Gastrocnemius medialis (tissue), 4 donors: ENCODE measurements around the gene CDH4.

ENCODE experiments used
- POLR2A ChIP-seq, 2 donors: fragments of 450-650 bp; IDR thresholded peaks; one replicate each; pipeline ENCODE4 v1.6.1; 2017; ENCODE audit warnings: antibody characterized with exemption in 2 of 2, mild to moderate bottlenecking in 2 of 2, moderate library complexity in 2 of 2
- TF ChIP-seq, protein P1 (sequence below), 5 experiments: fragments of 450-650 bp in 3 of 5; fragments of 200-600 bp in 2 of 5; sonication (generic) in 2 of 5; IDR thresholded peaks in 4 of 5; conservative IDR thresholded peaks in 1 of 5; 1 replicate in 4 of 5; 2 replicates in 1 of 5; pipeline ENCODE4 v1.5.1; 2016 to 2019; ENCODE audit warnings: antibody characterized with exemption in 5 of 5, mild to moderate bottlenecking in 3 of 5, moderate library complexity in 3 of 5

GRCh38 chr20:61289166-61289565 is 37.1 kb downstream of the CDH4 start:
- no peak for TF ChIP-seq POLR2A (IDR thresholded peaks at IDR 0.05)
- TF ChIP-seq, protein P1, sequence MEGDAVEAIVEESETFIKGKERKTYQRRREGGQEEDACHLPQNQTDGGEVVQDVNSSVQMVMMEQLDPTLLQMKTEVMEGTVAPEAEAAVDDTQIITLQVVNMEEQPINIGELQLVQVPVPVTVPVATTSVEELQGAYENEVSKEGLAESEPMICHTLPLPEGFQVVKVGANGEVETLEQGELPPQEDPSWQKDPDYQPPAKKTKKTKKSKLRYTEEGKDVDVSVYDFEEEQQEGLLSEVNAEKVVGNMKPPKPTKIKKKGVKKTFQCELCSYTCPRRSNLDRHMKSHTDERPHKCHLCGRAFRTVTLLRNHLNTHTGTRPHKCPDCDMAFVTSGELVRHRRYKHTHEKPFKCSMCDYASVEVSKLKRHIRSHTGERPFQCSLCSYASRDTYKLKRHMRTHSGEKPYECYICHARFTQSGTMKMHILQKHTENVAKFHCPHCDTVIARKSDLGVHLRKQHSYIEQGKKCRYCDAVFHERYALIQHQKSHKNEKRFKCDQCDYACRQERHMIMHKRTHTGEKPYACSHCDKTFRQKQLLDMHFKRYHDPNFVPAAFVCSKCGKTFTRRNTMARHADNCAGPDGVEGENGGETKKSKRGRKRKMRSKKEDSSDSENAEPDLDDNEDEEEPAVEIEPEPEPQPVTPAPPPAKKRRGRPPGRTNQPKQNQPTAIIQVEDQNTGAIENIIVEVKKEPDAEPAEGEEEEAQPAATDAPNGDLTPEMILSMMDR (IDR thresholded peaks at IDR 0.05 in 4 of 5, conservative IDR thresholded peaks at IDR 0.05 in 1 of 5): no peak
